GM23248 (cell line): ENCODE measurements around the gene C1orf21. TPM values are rescaled to one million over a fixed set of nuclear protein-coding genes. Genes with fewer than 3 reads are reported as not detected.

Experiments
- DNase-seq: peaks from one replicate; pipeline ENCODE4 v3.0.0-alpha.2; 2015
- H2AFZ ChIP-seq: fragments of 200-600 bp; sonication (generic); 2 replicates; pipeline ENCODE4 v1.6.1; 2016; ENCODE audit warnings: antibody characterized with exemption
- H3F3A ChIP-seq: fragments of 200-600 bp; sonication (generic); 2 replicates; pipeline ENCODE4 v1.6.1; 2016; ENCODE audit warnings: mild to moderate bottlenecking, antibody characterized with exemption, mixed run types; ENCODE audit not compliant: insufficient read depth
- H3K27ac ChIP-seq: fragments of 200-600 bp; sonication (generic); 2 replicates; pipeline ENCODE4 v1.5.1; 2016; ENCODE audit warnings: mild to moderate bottlenecking
- H3K27me3 ChIP-seq: fragments of 200-600 bp; sonication (generic); replicated peaks from 2 replicates; pipeline ENCODE4 v1.6.1; 2016; ENCODE audit warnings: mild to moderate bottlenecking; ENCODE audit not compliant: insufficient read depth
- H3K36me3 ChIP-seq: fragments of 200-600 bp; sonication (generic); 2 replicates; pipeline ENCODE4 v1.6.1; 2016; ENCODE audit warnings: low read depth, mild to moderate bottlenecking
- H3K4me1 ChIP-seq: fragments of 200-600 bp; sonication (generic); 2 replicates; pipeline ENCODE4 v1.6.1; 2016; ENCODE audit warnings: mild to moderate bottlenecking; ENCODE audit not compliant: insufficient read depth
- H3K4me2 ChIP-seq: fragments of 200-600 bp; sonication (generic); one replicate; pipeline ENCODE4 v1.6.1; 2016; ENCODE audit warnings: mild to moderate bottlenecking; ENCODE audit not compliant: unreplicated experiment
- H3K4me3 ChIP-seq: fragments of 200-600 bp; sonication (generic); 2 replicates; pipeline ENCODE4 v1.5.1; 2016; ENCODE audit warnings: mild to moderate bottlenecking
- H3K79me2 ChIP-seq: fragments of 200-600 bp; sonication (generic); 2 replicates; pipeline ENCODE4 v1.6.1; 2016; ENCODE audit warnings: mild to moderate bottlenecking; ENCODE audit not compliant: insufficient read depth
- H3K9ac ChIP-seq: fragments of 200-600 bp; sonication (generic); 2 replicates; pipeline ENCODE4 v1.6.1; 2016; ENCODE audit warnings: mild to moderate bottlenecking
- H3K9me2 ChIP-seq: fragments of 200-600 bp; sonication (generic); 2 replicates; pipeline ENCODE4 v1.6.1; 2016; ENCODE audit warnings: mixed run types, mild to moderate bottlenecking, moderate library complexity; ENCODE audit not compliant: insufficient read depth
- H3K9me3 ChIP-seq: fragments of 200-600 bp; sonication (generic); one replicate; pipeline ENCODE4 v1.6.1; 2017; ENCODE audit warnings: low read depth
- H4K20me1 ChIP-seq: fragments of 200-600 bp; sonication (generic); 2 replicates; pipeline ENCODE4 v1.6.0; 2016; ENCODE audit not compliant: insufficient read depth
- EZH2 ChIP-seq: fragments of 200-600 bp; sonication (generic); IDR thresholded peaks from 2 replicates; pipeline ENCODE4 v1.6.1; 2018; ENCODE audit warnings: antibody characterized with exemption, mild to moderate bottlenecking; ENCODE audit not compliant: insufficient read depth, poor library complexity, severe bottlenecking
- EZH2phosphoT487 ChIP-seq: fragments of 200-600 bp; sonication (generic); IDR thresholded peaks from 2 replicates; pipeline ENCODE4 v1.6.1; 2018; ENCODE audit warnings: antibody characterized with exemption, moderate library complexity, mild to moderate bottlenecking, low read depth; ENCODE audit not compliant: insufficient read depth
- WGBS, 2 experiments: methylation state at CpG; one replicate each; pipeline ENCODE4 v1.1.6; 2015 to 2017; ENCODE audit warnings: low lambda C conversion rate in 2 of 2, low coverage in 1 of 2; ENCODE audit errors: missing lambda C conversion rate in 2 of 2; 5-methylcytosine and 5-hydroxymethylcytosine counted together
- in situ Hi-C: fragments of 300-500 bp; cut with MboI; formaldehyde crosslinking; loops from 2 replicates; pipeline ENCODE4 v1.15.0; 2020
- polyA plus RNA-seq: library from polyadenylated mRNA; unstranded; fragments of >200 nt; fragmentation: Nextera tagmentation; extraction: Ambion mirVana; gene quantifications from 2 replicates; pipeline ENCODE4 v1.2.1, GENCODE V29; 2016
- total RNA-seq: library from RNA; depleted of rRNA; stranded (reverse); fragments of >200 nt; shearing (Covaris generic); gene quantifications from 2 replicates; pipeline ENCODE4 v1.2.3, GENCODE V29; 2014

Gene C1orf21
- total and polyA plus RNA-seq, 2 experiments from 2014 or later = 16.7 to 20.0 TPM

- no peak for DNase-seq
These were observed 230.7 kb downstream of the C1orf21 start for GRCh38 chr1:184617433-184618029.

GRCh38 chr1:184618851-184619250, 232.0 kb downstream of the C1orf21 start:
- H2AFZ ChIP-seq = no peak overlapping the region
- no peaks in the 10 kb centered on the region for H3K27me3 ChIP-seq
- in situ Hi-C loops = no loop called here
- TF ChIP-seq EZH2phosphoT487 (no peak), EZH2 (no peak)
- H3K9ac ChIP-seq = no peak overlapping the region
- no peaks in the 10 kb centered on the region for H3K36me3 ChIP-seq
- H3K27ac ChIP-seq = no peak overlapping the region
- no peaks in the 10 kb centered on the region for H3K9me3 ChIP-seq
- H3K79me2 ChIP-seq = no peaks in the 10 kb centered on the region
- peaks cover 12% of the 10 kb centered on the region for H3K4me1 ChIP-seq
- no peak for DNase-seq
- H3K4me3 ChIP-seq = no peak overlapping the region
- H4K20me1 ChIP-seq = no peaks in the 10 kb centered on the region
- WGBS, 2 experiments = 94 to 96% methylated on average over 3 of the region's 3 CpGs
- H3K4me2 ChIP-seq = no peak overlapping the region
- no peaks in the 10 kb centered on the region for H3K9me2 ChIP-seq
- H3F3A ChIP-seq = peaks cover 22% of the 10 kb centered on the region

More at GRCh38 chr1:184617433-184618029, 230.7 kb downstream of the C1orf21 start:
- Histone ChIP-seq H3K9me2 (no peaks in the 10 kb centered on the region), H3K36me3 (no peaks in the 10 kb centered on the region), H2AFZ (no peak overlapping the region), H3K27ac (no peak overlapping the region), H3F3A (peaks cover 17% of the 10 kb centered on the region), H3K27me3 (no peaks in the 10 kb centered on the region), H3K4me1 (peaks cover 12% of the 10 kb centered on the region), H3K4me2 (no peak overlapping the region), H3K9ac (no peak overlapping the region), H3K9me3 (no peaks in the 10 kb centered on the region), H3K4me3 (no peak overlapping the region), H4K20me1 (no peaks in the 10 kb centered on the region), H3K79me2 (no peaks in the 10 kb centered on the region)
- TF ChIP-seq EZH2phosphoT487 (no peak), EZH2 (no peak)
- in situ Hi-C loops = no loop called here
- 100% methylated on average over 3 of the region's 3 CpGs for WGBS, 2 experiments

- Histone ChIP-seq H2AFZ (no peak overlapping the region), H3F3A (peaks cover 22% of the 10 kb centered on the region), H3K9me3 (no peaks in the 10 kb centered on the region), H3K4me2 (no peak overlapping the region), H3K4me1 (peaks cover 12% of the 10 kb centered on the region), H4K20me1 (no peaks in the 10 kb centered on the region), H3K9ac (no peak overlapping the region), H3K27ac (no peak overlapping the region), H3K36me3 (no peaks in the 10 kb centered on the region), H3K9me2 (no peaks in the 10 kb centered on the region), H3K79me2 (no peaks in the 10 kb centered on the region), H3K4me3 (no peak overlapping the region), H3K27me3 (no peaks in the 10 kb centered on the region)
- no peak for DNase-seq
- in situ Hi-C loops = no loop called here
- no peak for TF ChIP-seq EZH2phosphoT487
These were observed 233.6 kb downstream of the C1orf21 start for GRCh38 chr1:184620469-184620868.

DNA sequence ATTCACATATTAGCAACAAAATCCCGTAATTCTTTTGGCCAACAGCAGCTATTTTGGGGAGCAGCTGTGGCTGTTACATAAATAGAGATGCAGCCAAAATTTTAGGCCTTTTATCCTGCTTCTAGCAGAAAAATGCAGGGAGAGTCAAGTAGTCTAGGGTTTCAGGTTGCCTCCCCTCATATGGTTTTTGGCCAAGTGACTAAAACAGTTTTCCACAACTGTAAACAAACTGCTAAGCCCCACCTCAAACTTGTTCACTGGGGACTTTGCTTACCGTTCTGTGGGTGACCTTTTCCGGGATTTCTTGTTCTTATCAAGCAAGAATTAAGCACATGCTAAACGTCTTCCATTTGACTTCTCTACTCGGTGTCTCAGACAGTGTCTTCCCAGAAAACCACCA, 234.4 kb downstream of the C1orf21 start:
- 14 to 15% methylated on average over 5 of the region's 5 CpGs for WGBS, 2 experiments
- Histone ChIP-seq H3K79me2 (no peaks in the 10 kb centered on the region), H3K9me2 (no peaks in the 10 kb centered on the region), H3K36me3 (no peaks in the 10 kb centered on the region), H3K4me2 (no peak overlapping the region), H3F3A (peaks cover 22% of the 10 kb centered on the region), H3K4me3 (no peak overlapping the region), H2AFZ (peak overlapping the region; percentile 14), H3K9ac (no peak overlapping the region), H3K27ac (no peak overlapping the region), H3K9me3 (no peaks in the 10 kb centered on the region), H4K20me1 (no peaks in the 10 kb centered on the region), H3K4me1 (peaks cover 12% of the 10 kb centered on the region), H3K27me3 (no peaks in the 10 kb centered on the region)
- in situ Hi-C loops = no loop called here
- no peak for TF ChIP-seq EZH2phosphoT487
- TF ChIP-seq EZH2 = no peak
- peak; percentile 33 for DNase-seq
